GM21515 (cell line): ENCODE results near the gene C4orf50.
"Not testable (repeated sequence)": the region's sequence is repeated elsewhere in the genome, so short reads cannot be mapped to it uniquely, and the experiment has no call there.

Source experiments
- ATAC-seq: cut with Tn5 transposase; IDR thresholded peaks from one replicate; pipeline ENCODE4 v1.9.1; 2021; ENCODE audit not compliant: unreplicated experiment

C4orf50 gene

GRCh38 chr4:5869966-5870619 is 148.1 kb downstream of the C4orf50 start:
- ATAC-seq = no peak

- no peak for ATAC-seq
These were observed 150.4 kb downstream of the C4orf50 start for GRCh38 chr4:5867866-5868265.

GRCh38 chr4:5866841-5867813 is 151.1 kb downstream of the C4orf50 start:
- ATAC-seq = no peak

GRCh38 chr4:5865896-5866599 is 152.2 kb downstream of the C4orf50 start:
- ATAC-seq = no peak

- ATAC-seq = no peak
These were observed 154.6 kb downstream of the C4orf50 start for GRCh38 chr4:5863461-5864113.

DNA sequence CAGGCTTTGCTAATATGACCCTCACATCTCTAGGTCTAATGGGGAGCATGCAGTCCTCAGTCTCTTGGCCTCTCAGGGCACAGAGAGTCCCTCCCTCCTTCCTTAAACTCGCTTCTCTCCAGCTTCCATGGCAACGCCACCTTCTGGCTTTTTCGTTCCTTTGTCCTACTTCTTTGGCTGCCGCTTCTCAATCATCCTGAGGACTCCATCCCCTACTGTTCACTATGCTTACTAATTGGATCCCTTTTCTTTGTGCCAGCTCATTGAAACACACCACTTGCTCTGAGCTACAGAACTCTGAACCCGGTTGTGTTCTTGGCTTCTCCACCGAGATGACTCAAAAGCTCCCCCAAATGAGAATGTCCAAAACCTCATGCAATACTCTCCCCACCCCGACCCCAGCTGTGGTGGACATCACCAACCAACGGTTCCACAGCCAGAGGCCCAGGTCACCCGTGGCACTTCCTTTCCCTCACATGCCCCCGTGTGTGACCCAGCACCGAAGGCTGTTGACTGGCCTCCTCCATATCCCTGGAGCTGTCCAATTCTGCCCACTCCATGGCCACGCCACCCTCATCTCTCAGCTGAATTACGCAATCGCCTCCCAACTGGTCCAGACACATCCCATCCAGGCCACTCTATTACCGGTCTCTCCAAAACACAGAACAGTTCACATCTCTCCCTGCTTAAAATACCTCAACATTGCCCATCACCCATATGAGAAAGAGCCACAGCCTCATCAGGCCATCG is 160.0 kb downstream of the C4orf50 start:
- ATAC-seq = no peak

- no peak for ATAC-seq
These were observed 161.0 kb downstream of the C4orf50 start for GRCh38 chr4:5857199-5857598.

DNA sequence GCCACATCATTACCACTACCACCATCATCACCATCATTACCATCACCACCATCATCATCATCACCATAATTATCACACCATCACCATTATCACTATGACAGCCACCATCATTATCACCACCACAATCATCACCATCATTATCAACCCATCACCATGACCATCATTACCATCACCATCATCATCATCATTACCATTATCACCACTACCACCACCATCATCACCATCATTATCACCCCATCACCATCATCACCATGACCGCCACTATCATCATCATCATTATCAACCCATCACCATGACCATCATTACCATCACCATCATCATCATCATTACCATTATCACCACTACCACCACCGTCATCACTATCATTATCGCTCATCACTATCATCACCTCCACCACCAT is 161.9 kb downstream of the C4orf50 start:
- not testable (repeated sequence) for ATAC-seq

GRCh38 chr4:5854929-5855328 is 163.3 kb downstream of the C4orf50 start:
- ATAC-seq = no peak

GRCh38 chr4:5852523-5853202 is 165.6 kb downstream of the C4orf50 start:
- no peak for ATAC-seq

DNA sequence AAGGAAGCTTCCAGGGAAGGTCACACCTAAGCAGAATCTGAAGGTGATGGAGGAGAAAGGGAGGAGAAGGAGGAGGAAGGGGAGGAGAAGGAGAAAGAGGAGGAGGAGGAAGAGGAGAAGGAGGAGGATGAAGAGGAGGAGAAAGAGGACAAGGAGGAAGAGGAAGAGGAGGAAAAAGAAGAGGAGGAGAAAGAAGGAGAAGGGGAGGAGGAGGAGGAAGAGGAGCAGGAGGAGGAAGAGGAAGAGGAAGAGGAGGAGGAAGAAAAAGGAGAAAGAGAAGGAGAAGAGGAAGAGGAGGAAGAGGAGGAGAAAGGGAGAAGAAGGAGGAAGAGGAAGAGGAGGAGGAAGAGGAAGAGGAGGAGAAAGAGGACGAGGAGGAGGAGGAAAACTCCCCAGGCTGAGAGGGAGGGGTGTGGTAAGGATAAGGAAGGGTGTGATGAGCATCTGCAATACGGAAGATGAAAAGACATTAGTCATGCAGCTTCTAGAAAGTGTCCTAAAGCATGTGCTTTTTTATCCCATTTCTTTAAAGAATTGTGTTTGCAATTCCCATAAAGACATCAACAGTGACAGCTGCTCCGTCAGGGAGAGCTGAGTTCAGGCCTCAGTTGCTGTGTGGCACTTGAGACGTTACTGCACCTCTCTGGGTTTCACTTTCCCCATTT is 166.5 kb downstream of the C4orf50 start:
- no peak for ATAC-seq
